ENCODE measurements around the gene BUD31. TPM values are rescaled to one million over a fixed set of nuclear protein-coding genes. Genes with fewer than 3 reads are reported as not detected.

BUD31 gene
- total RNA-seq (100 to 1,000 TPM; 147 to 153 TPM), total RNA-seq (26.0 to 128 (median 73.4) reads per million in 172 experiments)
- 57.0 TPM for polyA plus RNA-seq (2013, experiment 1 of 2)
- 69.3 TPM for polyA plus RNA-seq (2013, experiment 2 of 2)

DNA sequence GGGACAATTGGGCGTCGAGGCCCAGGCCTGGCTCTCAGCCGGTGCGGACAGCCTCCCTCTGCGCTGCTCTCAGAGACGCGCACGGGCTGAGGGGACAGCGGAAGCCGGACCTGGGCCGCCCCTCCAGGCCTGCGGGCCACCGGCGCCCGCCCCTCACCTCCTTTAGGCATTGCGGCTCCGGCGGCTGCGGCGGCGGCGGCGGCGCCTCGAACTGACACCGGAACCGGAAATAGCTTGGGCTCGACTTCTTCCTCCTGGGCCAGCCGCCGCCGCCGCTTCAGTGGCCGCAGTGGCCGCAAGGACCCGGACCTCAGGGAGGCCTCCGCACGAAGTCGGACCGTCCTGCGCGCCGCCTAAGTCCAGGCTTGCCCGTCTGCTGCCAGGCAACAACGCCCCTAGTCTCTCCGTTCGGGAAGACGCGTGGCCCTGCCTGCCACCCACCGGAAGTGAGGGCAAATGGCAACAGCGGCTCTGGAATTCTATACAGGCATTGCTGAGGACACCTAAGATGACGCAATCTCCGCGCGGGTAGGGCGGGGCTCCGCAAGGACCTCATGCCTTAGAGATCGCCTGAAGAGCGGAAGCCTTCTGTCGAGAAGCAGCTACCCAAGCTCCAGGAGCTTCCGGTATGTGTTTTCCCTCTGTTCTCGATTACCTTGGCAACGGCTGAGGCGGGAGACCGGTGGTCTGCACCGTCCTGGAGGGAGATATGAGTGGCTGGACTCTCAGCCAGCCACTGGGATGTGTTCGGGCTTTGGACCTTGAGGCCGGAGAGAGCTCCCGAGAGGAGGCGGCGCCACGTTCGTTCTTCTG, at the start of gene BUD31, which contains the start of gene PDAP1:
TSS of gene BUD31 (plus strand) at position 591 of the 813 bp plus-strand sequence. CDS start 2,124 bp downstream, outside the sequence.
TSS of gene PDAP1 (minus strand) at position 219 of the 813 bp plus-strand sequence. CDS start at position 170, 49 bp downstream.
- peak; percentile 86 for ATAC-seq (ENCODE audit: poor library complexity)
- DNase-seq, result peak; percentile 90 to 98 (median 94)

DNA sequence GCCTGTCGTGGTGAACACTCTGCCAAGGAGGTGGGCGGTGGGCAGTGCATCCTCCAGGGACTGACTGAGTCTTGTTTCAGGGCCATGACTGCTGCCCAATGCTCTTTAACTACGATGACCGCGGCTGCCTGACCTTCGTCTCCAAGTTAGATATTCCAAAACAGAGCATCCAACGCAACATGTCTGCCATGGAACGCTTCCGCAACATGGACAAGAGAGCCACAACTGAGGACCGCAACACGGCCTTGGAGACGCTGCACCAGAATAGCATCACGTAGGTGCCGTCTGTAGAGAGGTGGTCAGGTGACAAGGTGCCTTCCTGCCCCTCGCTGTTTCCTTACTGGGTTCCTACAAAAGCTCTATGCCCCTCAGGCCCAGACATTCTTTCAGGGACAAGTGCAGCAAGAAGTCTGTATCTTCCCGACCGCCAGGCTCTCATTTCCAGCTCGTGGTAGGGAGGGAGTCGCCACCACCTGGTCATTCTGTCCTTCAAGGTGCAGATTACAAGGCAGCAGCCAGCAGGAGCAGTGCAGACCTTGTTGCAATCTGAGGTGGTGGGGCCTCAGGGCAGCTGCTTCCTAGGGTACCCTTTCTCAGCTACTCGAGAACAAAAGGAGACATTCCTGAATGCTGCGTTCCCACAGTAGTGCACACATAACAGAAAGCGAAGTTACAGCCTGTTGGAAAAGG, 49.2 kb upstream of the BUD31 start:
- H3K36me3 ChIP-seq (ENCODE audit: insufficient read depth, low read length), result peaks cover 77% of the 10 kb centered on the region
- CTCF ChIA-PET, result interaction anchor here (0.7 kb wide), 1 partner anchor 53 kb away, joined by 4 read pairs; no protein-coding TSS in a partner anchor
- no peak overlapping the region for H3K27ac Mint-ChIP-seq
- H3K36me3 Mint-ChIP-seq (ENCODE audit: low read depth), result peaks cover 83% of the 10 kb centered on the region
- no peaks in the 10 kb centered on the region for H3K4me1 Mint-ChIP-seq (ENCODE audit: low read depth)
- H3K27ac ChIP-seq (ENCODE audit: low read depth in 1 of 2, low read length in 2 of 2), result no peak overlapping the region
- no peak for ATAC-seq (ENCODE audit: poor library complexity)
- H3K4me1 ChIP-seq (ENCODE audit: insufficient read depth, low read length), result no peaks in the 10 kb centered on the region
- no peaks in the 10 kb centered on the region for H3K27me3 ChIP-seq (ENCODE audit: control insufficient read depth in 1 of 2, insufficient read depth in 2 of 2, low read length in 2 of 2)
- H3K27me3 Mint-ChIP-seq, result no peaks in the 10 kb centered on the region
- no peaks in the 10 kb centered on the region for H3K9me3 ChIP-seq (ENCODE audit: control insufficient read depth in 1 of 2, insufficient read depth in 1 of 2, low read length in 2 of 2)
- no peaks in the 10 kb centered on the region for H3K9me3 Mint-ChIP-seq
- DNase-seq, result no peak
- POLR2A ChIA-PET, result no interaction called here
- TF ChIP-seq, protein P1, sequence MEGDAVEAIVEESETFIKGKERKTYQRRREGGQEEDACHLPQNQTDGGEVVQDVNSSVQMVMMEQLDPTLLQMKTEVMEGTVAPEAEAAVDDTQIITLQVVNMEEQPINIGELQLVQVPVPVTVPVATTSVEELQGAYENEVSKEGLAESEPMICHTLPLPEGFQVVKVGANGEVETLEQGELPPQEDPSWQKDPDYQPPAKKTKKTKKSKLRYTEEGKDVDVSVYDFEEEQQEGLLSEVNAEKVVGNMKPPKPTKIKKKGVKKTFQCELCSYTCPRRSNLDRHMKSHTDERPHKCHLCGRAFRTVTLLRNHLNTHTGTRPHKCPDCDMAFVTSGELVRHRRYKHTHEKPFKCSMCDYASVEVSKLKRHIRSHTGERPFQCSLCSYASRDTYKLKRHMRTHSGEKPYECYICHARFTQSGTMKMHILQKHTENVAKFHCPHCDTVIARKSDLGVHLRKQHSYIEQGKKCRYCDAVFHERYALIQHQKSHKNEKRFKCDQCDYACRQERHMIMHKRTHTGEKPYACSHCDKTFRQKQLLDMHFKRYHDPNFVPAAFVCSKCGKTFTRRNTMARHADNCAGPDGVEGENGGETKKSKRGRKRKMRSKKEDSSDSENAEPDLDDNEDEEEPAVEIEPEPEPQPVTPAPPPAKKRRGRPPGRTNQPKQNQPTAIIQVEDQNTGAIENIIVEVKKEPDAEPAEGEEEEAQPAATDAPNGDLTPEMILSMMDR (IDR thresholded peaks at IDR 0.05), result no peak
- no peak overlapping the region for H3K4me3 ChIP-seq (ENCODE audit: low read length)
- intact Hi-C loops (cut with DNase I, micrococcal nuclease), result loop anchor here in 1 of 2 experiments (10.0 kb wide), 1 partner anchor 475 kb away; no protein-coding TSS in a partner anchor
- H3K4me3 Mint-ChIP-seq, result no peak overlapping the region

More for the DNA sequence above, at the start of gene BUD31, which contains the start of gene PDAP1:
- intact Hi-C loops (cut with DNase I, micrococcal nuclease), result loop anchor here (1.0 to 10.0 kb wide), 11 partner anchors 15 to 96 kb away; partner anchors contain the start of genes ARPC1A (in 1 of the 2), ARPC1B (in 1 of the 2), ATP5MF (in 1 of the 2) and ZKSCAN5 (in 1 of the 2)
- CTCF ChIA-PET, result interaction anchor here (0.9 to 2.3 kb wide), 2 partner anchors 34 to 43 kb away, joined by 5 to 7 read pairs; partner anchors contain the start of gene ARPC1B
- H3K27me3 Mint-ChIP-seq, result no peaks in the 10 kb centered on the region
- H3K36me3 Mint-ChIP-seq (ENCODE audit: low read depth), result peaks cover 73% of the 10 kb centered on the region
- no peaks in the 10 kb centered on the region for H3K9me3 Mint-ChIP-seq
- H3K27ac ChIP-seq (ENCODE audit: low read depth in 1 of 2, low read length in 2 of 2), result peak within 1 kb of the TSS; percentile 98 to 99
- peak within 1 kb of the TSS; percentile 93 for H3K4me3 Mint-ChIP-seq
- peak within 1 kb of the TSS; percentile 99 for H3K4me3 ChIP-seq (ENCODE audit: low read length)
- H3K4me1 Mint-ChIP-seq (ENCODE audit: low read depth), result peaks cover 58% of the 10 kb centered on the region
- TF ChIP-seq, protein P1 (IDR thresholded peaks at IDR 0.05), result no peak
- no peaks in the 10 kb centered on the region for H3K27me3 ChIP-seq (ENCODE audit: control insufficient read depth in 1 of 2, insufficient read depth in 2 of 2, low read length in 2 of 2)
- POLR2A ChIA-PET, result interaction anchor here (0.6 to 4.2 kb wide), 35 partner anchors 9 to 1021 kb away, joined by 3 to 105 read pairs (median 5); partner anchors contain the start of genes ARPC1A, ARPC1B, ATP5MF and CPSF4
- no peaks in the 10 kb centered on the region for H3K9me3 ChIP-seq (ENCODE audit: control insufficient read depth in 1 of 2, insufficient read depth in 1 of 2, low read length in 2 of 2)
- peaks cover 55% of the 10 kb centered on the region for H3K4me1 ChIP-seq (ENCODE audit: insufficient read depth, low read length)
- peak within 1 kb of the TSS; percentile 87 for H3K27ac Mint-ChIP-seq
- H3K36me3 ChIP-seq (ENCODE audit: insufficient read depth, low read length), result peaks cover 44% of the 10 kb centered on the region

DNA sequence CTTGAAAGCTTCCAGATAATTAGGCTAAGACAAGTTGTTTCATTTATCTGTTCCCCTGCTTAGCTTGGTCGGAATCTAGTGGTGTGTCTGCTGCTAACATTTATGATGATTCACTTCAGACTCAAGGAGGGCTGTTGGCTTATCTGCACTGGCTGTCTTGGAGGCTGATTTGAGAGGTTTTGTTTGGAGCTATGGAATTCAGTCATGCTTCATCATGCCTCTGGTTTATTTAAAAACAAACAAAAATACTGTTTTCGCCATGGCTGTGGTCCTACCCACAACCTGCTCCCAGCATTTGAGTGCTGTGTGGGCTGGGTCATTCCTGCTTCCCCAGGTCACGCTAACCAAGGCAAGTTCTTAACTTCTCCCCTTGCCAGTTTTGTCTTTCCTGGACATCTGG, 46.0 kb upstream of the BUD31 start:
- no peaks in the 10 kb centered on the region for H3K4me1 Mint-ChIP-seq (ENCODE audit: low read depth)
- no peaks in the 10 kb centered on the region for H3K27me3 Mint-ChIP-seq
- no peaks in the 10 kb centered on the region for H3K27me3 ChIP-seq (ENCODE audit: control insufficient read depth in 1 of 2, insufficient read depth in 2 of 2, low read length in 2 of 2)
- intact Hi-C loops (cut with DNase I, micrococcal nuclease), result loop anchor here in 1 of 2 experiments (10.0 kb wide), 1 partner anchor 472 kb away; no protein-coding TSS in a partner anchor
- no peak overlapping the region for H3K4me3 Mint-ChIP-seq
- H3K4me3 ChIP-seq (ENCODE audit: low read length), result no peak overlapping the region
- no peaks in the 10 kb centered on the region for H3K9me3 Mint-ChIP-seq
- H3K36me3 Mint-ChIP-seq (ENCODE audit: low read depth), result peaks cover 78% of the 10 kb centered on the region
- ATAC-seq (ENCODE audit: poor library complexity) (no peak), DNase-seq (no peak)
- H3K36me3 ChIP-seq (ENCODE audit: insufficient read depth, low read length), result peaks cover 80% of the 10 kb centered on the region
- H3K9me3 ChIP-seq (ENCODE audit: control insufficient read depth in 1 of 2, insufficient read depth in 1 of 2, low read length in 2 of 2), result no peaks in the 10 kb centered on the region
- TF ChIP-seq, protein P1 (IDR thresholded peaks at IDR 0.05), result no peak
- H3K27ac Mint-ChIP-seq, result no peak overlapping the region
- POLR2A ChIA-PET, result no interaction called here
- no peak overlapping the region for H3K27ac ChIP-seq (ENCODE audit: low read depth in 1 of 2, low read length in 2 of 2)
- CTCF ChIA-PET, result interaction anchor here (0.8 kb wide), 1 partner anchor 24 kb away, joined by 3 read pairs; no protein-coding TSS in a partner anchor
- peaks cover 7% of the 10 kb centered on the region for H3K4me1 ChIP-seq (ENCODE audit: insufficient read depth, low read length)

Measured in CD4-positive, alpha-beta T cell (primary cell).